Heart right ventricle (tissue), 16 donors: Measurements from ENCODE around the gene PGS1. TPM values are rescaled to one million over a fixed set of nuclear protein-coding genes. Genes with fewer than 3 reads are reported as not detected.

ENCODE experiments used
- ATAC-seq, 8 donors: fragments of 200-7000 bp; cut with Tn5 transposase; one replicate each; pipeline ENCODE4 v1.9.1; 2020; ENCODE audit warnings: mild to moderate bottlenecking in 8 of 8, moderate library complexity in 8 of 8, moderate number of reproducible peaks in 1 of 8
- DNase-seq, 2 donors: peaks; one replicate each; pipeline ENCODE4 v3.0.0-alpha.2; 2020
- H3K27ac ChIP-seq, 10 donors: fragments of 200-600 bp; sonication (generic) in 2 of 10; one replicate each; pipeline versions ENCODE4 v1.5.0 to v1.8.0; 2020 to 2022; ENCODE audit warnings: mild to moderate bottlenecking in 3 of 10
- H3K27me3 ChIP-seq, 7 donors: fragments of 200-600 bp; one replicate each; pipeline ENCODE4 v1.8.0; 2021 to 2022; ENCODE audit warnings: mild to moderate bottlenecking in 2 of 7
- H3K36me3 ChIP-seq, 9 donors: fragments of 200-600 bp; sonication (generic) in 1 of 9; one replicate each; pipeline versions ENCODE4 v1.5.0 to v1.8.0; 2020 to 2022; ENCODE audit warnings: mild to moderate bottlenecking in 2 of 9
- H3K4me1 ChIP-seq, 9 donors: fragments of 200-600 bp; sonication (generic) in 1 of 9; one replicate each; pipeline versions ENCODE4 v1.5.0 to v1.8.0; 2020 to 2022; ENCODE audit warnings: mild to moderate bottlenecking in 4 of 9
- H3K4me3 ChIP-seq, 10 donors: fragments of 200-600 bp; sonication (generic) in 2 of 10; one replicate each; pipeline versions ENCODE4 v1.5.0 to v1.8.0; 2020 to 2022; ENCODE audit warnings: mild to moderate bottlenecking in 7 of 10, moderate library complexity in 2 of 10
- H3K9me3 ChIP-seq, 11 donors: fragments of 200-600 bp in 10 of 11; sonication (generic) in 2 of 11; one replicate each; pipeline versions ENCODE4 v1.5.0 to v1.8.0; 2013 to 2022; ENCODE audit warnings: mild to moderate bottlenecking in 2 of 11, control low read depth in 1 of 11, moderate library complexity in 1 of 11
- CTCF ChIP-seq, 9 donors: fragments of 200-600 bp; sonication (generic) in 2 of 9; IDR thresholded peaks; one replicate each; pipeline versions ENCODE4 v1.5.0 to v1.8.0; 2021 to 2022; ENCODE audit warnings: antibody characterized with exemption in 9 of 9, mild to moderate bottlenecking in 5 of 9, moderate library complexity in 1 of 9
- WGBS, 2 donors: extraction: QIAGEN DNeasy Blood & Tissue Kit; methylation state at CpG; one replicate each; pipeline ENCODE4 v1.1.7; 2013; ENCODE audit warnings: inconsistent platforms in 1 of 2; 5-methylcytosine and 5-hydroxymethylcytosine counted together
- intact Hi-C, 10 donors: fragments of 100-400 bp; cut with DNase I; formaldehyde crosslinking; loops; one replicate each; pipeline versions ENCODE4 v1.11.1 to v1.14.2; 2022
- polyA plus RNA-seq, 2 donors: library from polyadenylated mRNA; stranded (reverse); fragments of 200-250 nt; gene quantifications; one replicate each; pipeline ENCODE4 v1.2.3, GENCODE V29; 2013
- total RNA-seq, 10 donors: library from RNA; stranded (reverse); fragmentation: NEBNext Ultra II Directional in 3 of 10; extraction: Animal tissue kit (Norgen Biotek cat#: 25700) in 3 of 10; gene quantifications; one replicate each; pipeline versions ENCODE4 v1.2.1 to v1.2.4, GENCODE V29; 2021 to 2023
- donor health status: Arrhythmogenic right ventricular cardiomyopathy.
- donor health status: ischemic (EF 13 %, LVEDD 7.1; RV severe dilation, severe dysfunction).
- donor health status: healthy with polysubstance abuse.
- donor health status: DM: no; HTN: yes; CAD: no.
- donor health status: DM: no; HTN: no; CAD: no.
- donor health status: ischemic (EF 25% LVEDD 6.9; RV normal size, moderate dysfunction).
- donor health status: ischemic (EF 25% LVEDD 5.7; RV mildly dilated, moderate dysfunction).
- donor health status: healthy.
- donor health status: DM: yes; HTN: yes; CAD: no.
- donor health status: Ischemic cardiomyopathy.
- donor health status: ischemic (EF 35%, LVEDD 5.7; RV mildly dilated, moderate dysfunction).
- donor health status: nonischemic (EF 11% LVEDD 7.7; RV severe dilation, severe dysfunction).
- donor health status: DM: yes; HTN: yes; CAD: no.
- donor health status: PGD.
- donor health status: ischemic (EF 29% LVEDD 5.4; RV normal size, mild dysfunction).
- donor health status: nonischemic (EF 23%, LVEDD 6.1; RV moderate dilation, normal function).

Gene PGS1
- total and polyA plus RNA-seq, 12 donors, result 14.7 to 28.4 (median 18.2) TPM

- intact Hi-C loops, result loop anchor here in 1 of 10 donors (5.0 kb wide), 1 partner anchor 32 kb away; no protein-coding TSS in a partner anchor
- WGBS, 2 donors, result 73 to 80% methylated on average over 34 of the region's 34 CpGs
- Histone ChIP-seq H3K4me3 (peak overlapping the region in 1 of 10 donors; percentile 37), H3K27ac (peak overlapping the region; percentile 25 to 98 (median 84)), H3K9me3 (no peaks in the 10 kb centered on the region), H3K36me3 (peaks cover 0 to 57% (median 0%) of the 10 kb centered on the region in 9 donors), H3K4me1 (peaks cover 34 to 97% (median 94%) of the 10 kb centered on the region in 9 donors), H3K27me3 (no peaks in the 10 kb centered on the region)
- ATAC-seq, result no peak
- TF ChIP-seq CTCF (IDR thresholded peaks at IDR 0.05), result no peak
- DNase-seq, result no peak
Observed at GRCh38 chr17:78414178-78415162, 36.0 kb downstream of the PGS1 start.

GRCh38 chr17:78415821-78416711, 37.6 kb downstream of the PGS1 start:
- Histone ChIP-seq H3K36me3 (peaks cover 0 to 64% (median 6%) of the 10 kb centered on the region in 9 donors), H3K9me3 (no peaks in the 10 kb centered on the region), H3K4me3 (peak overlapping the region in 2 of 10 donors; percentile 3 to 37), H3K27me3 (no peaks in the 10 kb centered on the region), H3K4me1 (peaks cover 40 to 100% (median 99%) of the 10 kb centered on the region in 9 donors), H3K27ac (peak overlapping the region; percentile 56 to 98 (median 86))
- intact Hi-C loops, result loop anchor here in 1 of 10 donors (5.0 kb wide), 1 partner anchor 34 kb away; no protein-coding TSS in a partner anchor
- no peak for DNase-seq
- no peak for ATAC-seq
- no peak for TF ChIP-seq CTCF (IDR thresholded peaks at IDR 0.05)
- WGBS, 2 donors, result 52 to 54% methylated on average over 17 of the region's 17 CpGs

- Histone ChIP-seq H3K4me3 (peak overlapping the region in 2 of 10 donors; percentile 3 to 37), H3K27me3 (no peaks in the 10 kb centered on the region), H3K27ac (peak overlapping the region; percentile 69 to 98 (median 86)), H3K36me3 (peaks cover 0 to 69% (median 6%) of the 10 kb centered on the region in 9 donors), H3K9me3 (no peaks in the 10 kb centered on the region), H3K4me1 (peaks cover 38 to 100% (median 99%) of the 10 kb centered on the region in 9 donors)
- intact Hi-C loops, result loop anchor here in 1 of 10 donors (5.0 kb wide), 1 partner anchor 35 kb away; no protein-coding TSS in a partner anchor
- DNase-seq (peak in 1 of 2 donors; percentile 68), ATAC-seq (peak; percentile 39 to 84 (median 75))
- WGBS, 2 donors, result 42 to 53% methylated on average over 15 of the region's 15 CpGs
- TF ChIP-seq CTCF (IDR thresholded peaks at IDR 0.05), result no peak
Observed at GRCh38 chr17:78416791-78417530, 38.5 kb downstream of the PGS1 start.
